Mesenchymal stem cell (in vitro differentiated cells and primary cell): ENCODE data around the gene IL20RB.

Experiments
- DNase-seq: peaks from one replicate; pipeline ENCODE4 v3.0.0-alpha.2; 2013
- H2AFZ ChIP-seq: one replicate; pipeline ENCODE4 v1.6.1; 2013; ENCODE audit warnings: low read depth, mild to moderate bottlenecking, control low read depth, inconsistent platforms, low read length, moderate library complexity
- H2AK5ac ChIP-seq: 2 replicates; pipeline ENCODE4 v1.6.1; 2013; ENCODE audit warnings: low read length, moderate library complexity, mild to moderate bottlenecking, inconsistent platforms; ENCODE audit not compliant: severe bottlenecking
- H2BK120ac ChIP-seq: one replicate; pipeline ENCODE4 v1.6.1; 2013; ENCODE audit warnings: low read depth, mild to moderate bottlenecking, inconsistent platforms, low read length, moderate library complexity
- H2BK12ac ChIP-seq, 2 experiments: one replicate each; pipeline ENCODE4 v1.6.1; 2013; ENCODE audit warnings: inconsistent platforms in 2 of 2, low read length in 2 of 2, mild to moderate bottlenecking in 2 of 2, moderate library complexity in 2 of 2, control low read depth in 1 of 2
- H2BK15ac ChIP-seq: one replicate; pipeline ENCODE4 v1.6.1; 2013; ENCODE audit warnings: mild to moderate bottlenecking, low read depth, inconsistent platforms; ENCODE audit not compliant: poor library complexity, severe bottlenecking
- H2BK5ac ChIP-seq: 2 replicates; pipeline ENCODE4 v1.6.1; 2013; ENCODE audit warnings: low read depth, mild to moderate bottlenecking, low read length, control low read depth, inconsistent platforms; ENCODE audit not compliant: poor library complexity, severe bottlenecking
- H3K14ac ChIP-seq, 2 experiments: one replicate each; pipeline ENCODE4 v1.6.1; 2013; ENCODE audit warnings: inconsistent platforms in 2 of 2, low read length in 2 of 2, control low read depth in 1 of 2, mild to moderate bottlenecking in 1 of 2, moderate library complexity in 1 of 2
- H3K18ac ChIP-seq, 2 experiments: one replicate each; pipeline ENCODE4 v1.6.1; 2013; ENCODE audit warnings: inconsistent platforms in 2 of 2, low read length in 2 of 2, control low read depth in 1 of 2, low read depth in 1 of 2, mild to moderate bottlenecking in 1 of 2
- H3K23ac ChIP-seq, 2 experiments: one replicate each; pipeline ENCODE4 v1.6.1; 2013; ENCODE audit warnings: inconsistent platforms in 2 of 2, low read length in 2 of 2, mild to moderate bottlenecking in 2 of 2, moderate library complexity in 2 of 2, control low read depth in 1 of 2
- H3K27ac ChIP-seq: 2 replicates; pipeline ENCODE4 v1.5.1; 2013; ENCODE audit warnings: mild to moderate bottlenecking, moderate library complexity, low read length, control low read depth, inconsistent platforms; ENCODE audit not compliant: poor library complexity, severe bottlenecking
- H3K27me3 ChIP-seq, 2 experiments: 2 replicates each; pipeline versions ENCODE4 v1.6.1 to v1.7.0; 2013; ENCODE audit warnings: low read length in 2 of 2, mild to moderate bottlenecking in 2 of 2, moderate library complexity in 2 of 2, control low read depth in 1 of 2, inconsistent platforms in 1 of 2; ENCODE audit not compliant: control insufficient read depth in 1 of 2, insufficient read depth in 1 of 2
- H3K36me3 ChIP-seq, 2 experiments: 2 replicates each; pipeline versions ENCODE4 v1.6.1 to v1.7.0; 2013; ENCODE audit warnings: low read length in 2 of 2, control low read depth in 1 of 2, inconsistent platforms in 1 of 2, low read depth in 1 of 2, mild to moderate bottlenecking in 1 of 2; ENCODE audit not compliant: insufficient read depth in 2 of 2, control insufficient read depth in 1 of 2
- H3K4ac ChIP-seq, 2 experiments: one replicate each; pipeline ENCODE4 v1.6.1; 2013; ENCODE audit warnings: inconsistent platforms in 2 of 2, low read length in 2 of 2, mild to moderate bottlenecking in 2 of 2, moderate library complexity in 2 of 2, control low read depth in 1 of 2, low read depth in 1 of 2
- H3K4me1 ChIP-seq: 2 replicates; pipeline ENCODE4 v1.6.1; 2013; ENCODE audit warnings: low read depth, low read length, control low read depth; ENCODE audit not compliant: control insufficient read depth, insufficient read depth
- H3K4me2 ChIP-seq: 2 replicates; pipeline ENCODE4 v1.6.1; 2013; ENCODE audit warnings: low read length, mild to moderate bottlenecking, inconsistent platforms; ENCODE audit not compliant: poor library complexity, severe bottlenecking
- H3K4me3 ChIP-seq, 2 experiments: 2 replicates each; pipeline versions ENCODE4 v1.5.1 to v1.7.0; 2013; ENCODE audit warnings: low read length in 2 of 2, mild to moderate bottlenecking in 2 of 2, control low read depth in 1 of 2, low read depth in 1 of 2; ENCODE audit not compliant: insufficient read depth in 1 of 2
- H3K79me1 ChIP-seq: replicated peaks from 2 replicates; pipeline ENCODE4 v1.6.1; 2013; ENCODE audit warnings: mild to moderate bottlenecking, control low read depth, low read length, inconsistent platforms; ENCODE audit not compliant: poor library complexity, severe bottlenecking
- H3K9ac ChIP-seq: 2 replicates; pipeline ENCODE4 v1.7.0; 2013; ENCODE audit warnings: mild to moderate bottlenecking, low read length, moderate library complexity
- H3K9me3 ChIP-seq: 2 replicates; pipeline ENCODE4 v1.7.0; 2013; ENCODE audit warnings: mild to moderate bottlenecking, low read length; ENCODE audit not compliant: control insufficient read depth
- H4K8ac ChIP-seq: one replicate; pipeline ENCODE4 v1.6.1; 2013; ENCODE audit warnings: inconsistent platforms, mild to moderate bottlenecking, low read length, moderate library complexity
- H4K91ac ChIP-seq: one replicate; pipeline ENCODE4 v1.6.1; 2013; ENCODE audit warnings: mild to moderate bottlenecking, low read length, inconsistent platforms
- WGBS: methylation state at CpG from one replicate; pipeline ENCODE4 v1.1.7; 2013; ENCODE audit warnings: mixed read lengths; 5-methylcytosine and 5-hydroxymethylcytosine counted together

Gene IL20RB

DNA sequence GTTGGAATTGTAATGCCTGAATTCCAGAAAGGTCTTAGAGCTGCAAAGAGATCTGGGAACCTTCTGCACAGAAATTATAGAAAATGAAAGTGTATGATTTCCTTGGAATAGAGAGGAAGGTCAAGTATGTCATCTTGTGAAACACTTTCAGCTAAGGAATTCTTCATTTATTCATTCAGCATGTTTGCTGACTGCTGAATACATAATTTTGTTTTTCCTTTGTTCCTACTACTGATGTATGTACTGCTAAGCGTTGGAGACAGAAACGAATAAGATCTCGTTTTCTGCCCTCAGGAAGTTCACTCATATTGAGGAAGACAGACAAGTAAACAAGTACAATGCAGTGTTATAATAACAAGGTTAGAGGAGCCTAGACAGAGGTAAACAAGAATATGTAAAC lies 14.3 kb upstream of the IL20RB start:
- WGBS = 58% methylated on average over 3 of the region's 3 CpGs
- H2BK5ac ChIP-seq = no peak overlapping the region

DNA sequence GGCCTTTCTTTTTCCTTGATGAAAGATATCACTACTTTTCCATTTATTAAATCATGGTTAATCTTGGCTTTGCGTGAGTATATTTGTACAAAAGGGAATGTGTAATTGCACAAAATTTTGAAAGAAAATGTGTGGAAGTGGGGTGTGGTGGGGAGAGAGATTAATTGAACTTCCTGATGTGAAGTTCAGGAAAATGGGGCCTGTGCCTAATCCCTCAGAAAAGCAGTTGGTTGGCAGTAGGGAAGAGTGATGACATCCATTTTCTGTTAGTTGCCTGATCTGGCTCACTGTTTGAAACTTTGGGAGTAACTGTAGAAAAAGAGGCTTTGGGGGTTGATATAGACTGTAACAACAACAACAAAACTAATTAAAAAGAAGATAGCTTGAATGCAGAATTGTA lies 10.8 kb upstream of the IL20RB start:
- H3K9ac ChIP-seq = no peak overlapping the region
- no peak overlapping the region for H2AK5ac ChIP-seq
- no peak overlapping the region for H3K4me2 ChIP-seq
- H2BK15ac ChIP-seq = no peak overlapping the region
- no peak overlapping the region for H3K14ac ChIP-seq
- no peaks in the 10 kb centered on the region for H3K9me3 ChIP-seq
- H3K27me3 ChIP-seq = no peaks in the 10 kb centered on the region
- no peak overlapping the region for H4K91ac ChIP-seq
- H3K4ac ChIP-seq = no peak overlapping the region
- no peak overlapping the region for H3K23ac ChIP-seq
- H2BK12ac ChIP-seq = no peak overlapping the region
- H2BK120ac ChIP-seq = no peak overlapping the region
- no peak overlapping the region for H4K8ac ChIP-seq
- H3K4me1 ChIP-seq = no peaks in the 10 kb centered on the region
- H3K18ac ChIP-seq = no peak overlapping the region
- no peak overlapping the region for H3K4me3 ChIP-seq
- H3K36me3 ChIP-seq = peaks cover 0 to 27% of the 10 kb centered on the region in 2 experiments
- H2AFZ ChIP-seq = no peak overlapping the region
- 97% methylated on average over 1 of the region's 1 CpG for WGBS
- DNase-seq = no peak
- no peak overlapping the region for H2BK5ac ChIP-seq
- H3K27ac ChIP-seq = no peak overlapping the region
- H3K79me1 ChIP-seq = peaks cover 13% of the 10 kb centered on the region

More for the DNA sequence above, 14.3 kb upstream of the IL20RB start:
- Histone ChIP-seq H2AFZ (no peak overlapping the region), H3K27me3 (no peaks in the 10 kb centered on the region), H3K9me3 (no peaks in the 10 kb centered on the region), H3K36me3 (peaks cover 0 to 25% of the 10 kb centered on the region in 2 experiments), H2BK15ac (no peak overlapping the region), H2AK5ac (no peak overlapping the region), H3K4me2 (no peak overlapping the region), H3K9ac (peak overlapping the region; percentile 13), H2BK120ac (no peak overlapping the region), H3K4me1 (peaks cover 4% of the 10 kb centered on the region), H4K8ac (no peak overlapping the region), H3K79me1 (peaks cover 14% of the 10 kb centered on the region), H4K91ac (no peak overlapping the region), H2BK12ac (no peak overlapping the region), H3K27ac (no peak overlapping the region), H3K4me3 (peak overlapping the region in 1 of 2 experiments; percentile 10), H3K4ac (no peak overlapping the region), H3K18ac (no peak overlapping the region), H3K14ac (no peak overlapping the region), H3K23ac (no peak overlapping the region)
- no peak for DNase-seq

DNA sequence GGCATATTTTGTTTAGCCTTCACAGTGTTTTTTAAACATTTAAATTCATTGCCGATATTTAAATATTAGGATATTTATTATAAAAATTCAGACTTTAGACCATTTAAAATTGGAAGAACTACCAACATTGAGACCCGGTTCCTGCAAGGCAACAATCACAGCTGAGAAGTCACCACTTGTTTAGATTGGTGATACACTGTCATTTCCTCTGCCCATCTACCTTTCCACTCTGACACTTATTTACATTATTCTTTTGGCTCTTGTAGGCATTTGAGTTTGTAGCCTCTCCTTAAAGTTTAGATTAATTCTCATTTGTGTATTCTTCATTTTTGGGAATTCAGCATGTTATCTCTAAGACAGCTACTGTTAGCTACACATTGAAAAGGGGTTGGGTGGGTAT lies 10.3 kb upstream of the IL20RB start:
- H3K4me2 ChIP-seq = no peak overlapping the region
- H3K14ac ChIP-seq = no peak overlapping the region
- H3K4me3 ChIP-seq = no peak overlapping the region
- no peak overlapping the region for H4K8ac ChIP-seq
- no peak overlapping the region for H2BK120ac ChIP-seq
- H3K23ac ChIP-seq = no peak overlapping the region
- H4K91ac ChIP-seq = no peak overlapping the region
- H3K9ac ChIP-seq = no peak overlapping the region
- H3K27me3 ChIP-seq = no peaks in the 10 kb centered on the region
- H3K27ac ChIP-seq = no peak overlapping the region
- H3K4ac ChIP-seq = no peak overlapping the region
- 0% methylated on average over 1 of the region's 2 CpGs for WGBS
- DNase-seq = no peak
- H3K79me1 ChIP-seq = peaks cover 11% of the 10 kb centered on the region
- H2BK15ac ChIP-seq = no peak overlapping the region
- H2BK5ac ChIP-seq = no peak overlapping the region
- no peaks in the 10 kb centered on the region for H3K9me3 ChIP-seq
- H3K36me3 ChIP-seq = peaks cover 0 to 27% of the 10 kb centered on the region in 2 experiments
- no peak overlapping the region for H2AK5ac ChIP-seq
- H2AFZ ChIP-seq = no peak overlapping the region
- no peaks in the 10 kb centered on the region for H3K4me1 ChIP-seq
- H3K18ac ChIP-seq = no peak overlapping the region
- no peak overlapping the region for H2BK12ac ChIP-seq

DNA sequence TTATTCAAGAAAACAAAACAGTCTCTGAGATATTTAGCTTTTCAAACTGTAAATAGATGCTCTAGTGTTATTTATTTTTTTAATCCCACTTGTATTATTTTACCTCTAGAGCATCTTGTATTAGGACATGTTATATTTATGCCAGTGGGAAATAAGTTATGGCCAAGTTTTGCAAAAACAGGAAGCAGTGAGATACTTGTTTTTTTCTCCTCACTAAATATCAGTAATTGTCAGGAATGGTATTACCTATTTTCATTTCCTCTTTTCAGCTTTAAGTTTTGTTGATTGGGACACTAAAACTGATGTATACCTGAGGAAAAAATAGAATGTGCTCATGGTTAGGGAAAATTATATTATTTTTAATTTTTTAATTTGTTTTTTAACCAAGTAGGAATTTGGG lies 8.6 kb upstream of the IL20RB start:
- Histone ChIP-seq H2BK5ac (no peak overlapping the region), H3K9ac (peak overlapping the region; percentile 36), H3K36me3 (peaks cover 0 to 27% of the 10 kb centered on the region in 2 experiments), H3K9me3 (no peaks in the 10 kb centered on the region), H3K4ac (no peak overlapping the region), H3K18ac (no peak overlapping the region), H4K91ac (no peak overlapping the region), H3K14ac (no peak overlapping the region), H2BK15ac (no peak overlapping the region), H3K27ac (no peak overlapping the region), H3K4me2 (no peak overlapping the region), H2BK12ac (no peak overlapping the region), H4K8ac (no peak overlapping the region), H3K23ac (no peak overlapping the region), H2AFZ (no peak overlapping the region), H3K27me3 (no peaks in the 10 kb centered on the region), H3K79me1 (peaks cover 8% of the 10 kb centered on the region), H3K4me1 (no peaks in the 10 kb centered on the region), H2BK120ac (no peak overlapping the region), H2AK5ac (no peak overlapping the region), H3K4me3 (no peak overlapping the region)
- DNase-seq = no peak
